ENCODE data around the gene SHISA5. TPM values are rescaled to one million over a fixed set of nuclear protein-coding genes. Genes with fewer than 3 reads are reported as not detected.
"Not testable (repeated sequence)": the region's sequence is repeated elsewhere in the genome, so short reads cannot be mapped to it uniquely, and the experiment has no call there.

The SHISA5 gene
- total and polyA plus RNA-seq, 3 donors from 2014 or later = 101 to 146 (median 117) TPM

- 89 to 95% methylated on average over 4 to 7 of the region's 7 CpGs for WGBS, 2 donors
- DNase-seq = no peak
- intact Hi-C loops (cut with DNase I; ENCODE audit: low total_unique reads) = no loop called here
- no peak overlapping the region for H3K27ac ChIP-seq
- H3K36me3 ChIP-seq (ENCODE audit: low read depth, missing control alignments) = no peaks in the 10 kb centered on the region
- TF ChIP-seq POLR2A (IDR thresholded peaks at IDR 0.05) (no peak), CTCF (IDR thresholded peaks at IDR 0.05) (no peak)
- peaks cover 18% of the 10 kb centered on the region for H3K4me1 ChIP-seq
- H3K4me3 ChIP-seq = no peak overlapping the region
- no peaks in the 10 kb centered on the region for H3K9me3 ChIP-seq
- H3K27me3 ChIP-seq = no peaks in the 10 kb centered on the region
Measured at GRCh38 chr3:48501196-48501595, 2.8 kb downstream of the SHISA5 start.

GRCh38 chr3:48500656-48501055, 3.3 kb downstream of the SHISA5 start:
- Histone ChIP-seq H3K4me3 (no peak overlapping the region), H3K9me3 (no peaks in the 10 kb centered on the region), H3K27me3 (no peaks in the 10 kb centered on the region), H3K27ac (no peak overlapping the region), H3K4me1 (peaks cover 18% of the 10 kb centered on the region), H3K36me3 (ENCODE audit: low read depth, missing control alignments) (no peaks in the 10 kb centered on the region)
- TF ChIP-seq CTCF (IDR thresholded peaks at IDR 0.05) = no peak
- no peak for TF ChIP-seq POLR2A (IDR thresholded peaks at IDR 0.05)
- DNase-seq = no peak
- WGBS, 2 donors = 86 to 100% methylated on average over 1 to 5 of the region's 5 CpGs
- intact Hi-C loops (cut with DNase I; ENCODE audit: low total_unique reads) = no loop called here

- Histone ChIP-seq H3K27ac (no peak overlapping the region), H3K4me3 (no peak overlapping the region), H3K4me1 (no peaks in the 10 kb centered on the region), H3K9me3 (no peaks in the 10 kb centered on the region), H3K36me3 (ENCODE audit: low read depth, missing control alignments) (no peaks in the 10 kb centered on the region), H3K27me3 (no peaks in the 10 kb centered on the region)
- no peak for TF ChIP-seq POLR2A (IDR thresholded peaks at IDR 0.05)
- TF ChIP-seq CTCF (IDR thresholded peaks at IDR 0.05) = no peak
- intact Hi-C loops (cut with DNase I; ENCODE audit: low total_unique reads) = no loop called here
- no peak for DNase-seq
- 72 to 87% methylated on average over 3 of the region's 3 CpGs for WGBS, 2 donors
Measured at GRCh38 chr3:48493203-48493501, 10.8 kb downstream of the SHISA5 start.

GRCh38 chr3:48492461-48493202, 11.3 kb downstream of the SHISA5 start:
- Histone ChIP-seq H3K9me3 (no peaks in the 10 kb centered on the region), H3K27ac (no peak overlapping the region), H3K4me3 (peak overlapping the region in 1 of 2 donors; percentile 10), H3K27me3 (no peaks in the 10 kb centered on the region), H3K36me3 (ENCODE audit: low read depth, missing control alignments) (no peaks in the 10 kb centered on the region), H3K4me1 (no peaks in the 10 kb centered on the region)
- DNase-seq = no peak
- no peak for TF ChIP-seq POLR2A (IDR thresholded peaks at IDR 0.05)
- no peak for TF ChIP-seq CTCF (IDR thresholded peaks at IDR 0.05)
- intact Hi-C loops (cut with DNase I; ENCODE audit: low total_unique reads) = no loop called here
- WGBS, 2 donors = 62 to 70% methylated on average over 7 of the region's 7 CpGs

- Histone ChIP-seq H3K36me3 (ENCODE audit: low read depth, missing control alignments) (no peaks in the 10 kb centered on the region), H3K27ac (no peak overlapping the region), H3K4me1 (no peaks in the 10 kb centered on the region), H3K9me3 (no peaks in the 10 kb centered on the region), H3K27me3 (no peaks in the 10 kb centered on the region), H3K4me3 (no peak overlapping the region)
- WGBS, 2 donors = 68 to 91% methylated on average over 5 of the region's 5 CpGs
- intact Hi-C loops (cut with DNase I; ENCODE audit: low total_unique reads) = no loop called here
- no peak for DNase-seq
- TF ChIP-seq CTCF (IDR thresholded peaks at IDR 0.05) (no peak), POLR2A (IDR thresholded peaks at IDR 0.05) (no peak)
Measured at GRCh38 chr3:48486952-48487351, 17.0 kb downstream of the SHISA5 start.

- H3K36me3 ChIP-seq (ENCODE audit: low read depth, missing control alignments); H3K27ac ChIP-seq; H3K4me1 ChIP-seq; H3K4me3 ChIP-seq; H3K9me3 ChIP-seq; H3K27me3 ChIP-seq; DNase-seq; intact Hi-C loops (cut with DNase I; ENCODE audit: low total_unique reads): not testable (repeated sequence)
- 78 to 80% methylated on average over 6 of the region's 6 CpGs for WGBS, 2 donors
Measured at GRCh38 chr3:48482822-48483221, 21.2 kb downstream of the SHISA5 start.

- intact Hi-C loops (cut with DNase I; ENCODE audit: low total_unique reads); DNase-seq: not testable (repeated sequence)
Measured at GRCh38 chr3:48480891-48481290, 23.1 kb downstream of the SHISA5 start.

More at GRCh38 chr3:48480891-48481290, 23.1 kb downstream of the SHISA5 start:
- WGBS, 2 donors = 93 to 96% methylated on average over 11 of the region's 11 CpGs
- H3K4me1 ChIP-seq; H3K4me3 ChIP-seq; H3K9me3 ChIP-seq; H3K36me3 ChIP-seq (ENCODE audit: low read depth, missing control alignments); H3K27ac ChIP-seq; H3K27me3 ChIP-seq: not testable (repeated sequence)

Measured in testis (tissue), 3 donors.